Transverse colon (tissue), 4 donors: ENCODE measurements around the gene MYO18B.

ENCODE experiments used
- EP300 ChIP-seq: sonication (generic); formaldehyde crosslinking; IDR thresholded peaks from one replicate; pipeline ENCODE4 v1.6.1; 2017; ENCODE audit warnings: antibody characterized with exemption, low read depth
- POLR2AphosphoS5 ChIP-seq, 3 donors: sonication (generic); formaldehyde crosslinking; IDR thresholded peaks; one replicate each; pipeline ENCODE4 v1.6.1; 2016; ENCODE audit warnings: antibody characterized with exemption in 3 of 3
- TF ChIP-seq, protein P1 (sequence below), 5 experiments: fragments of 200-600 bp in 3 of 5; fragments of 450-650 bp in 2 of 5; sonication (generic) in 3 of 5; IDR thresholded peaks; 1 replicate in 2 of 5; 2 replicates in 3 of 5; pipeline ENCODE4 v1.5.1; 2016 to 2017; ENCODE audit warnings: antibody characterized with exemption in 5 of 5, inconsistent platforms in 3 of 5, mild to moderate bottlenecking in 2 of 5, moderate library complexity in 1 of 5

DNA sequence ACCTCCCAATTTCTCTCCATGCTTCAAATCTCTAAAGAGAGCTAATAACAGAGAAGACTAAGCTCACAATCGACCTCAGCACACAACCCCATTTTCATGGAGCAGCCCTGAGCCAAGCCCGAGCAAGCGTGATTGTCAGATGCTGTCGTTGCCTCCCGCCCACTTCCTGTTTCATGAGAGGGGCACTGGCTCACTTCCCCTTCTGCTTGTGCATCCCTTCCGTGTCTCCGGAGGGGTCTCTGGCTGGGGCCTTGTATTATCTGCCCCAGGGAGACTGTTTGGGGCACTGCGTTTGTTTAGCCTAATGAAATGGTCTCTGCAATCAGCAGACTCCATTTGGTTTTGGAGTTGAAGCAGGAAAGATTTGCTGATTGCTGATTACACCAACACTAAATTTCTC is 246.0 kb downstream of the MYO18B start:
- TF ChIP-seq, protein P1, sequence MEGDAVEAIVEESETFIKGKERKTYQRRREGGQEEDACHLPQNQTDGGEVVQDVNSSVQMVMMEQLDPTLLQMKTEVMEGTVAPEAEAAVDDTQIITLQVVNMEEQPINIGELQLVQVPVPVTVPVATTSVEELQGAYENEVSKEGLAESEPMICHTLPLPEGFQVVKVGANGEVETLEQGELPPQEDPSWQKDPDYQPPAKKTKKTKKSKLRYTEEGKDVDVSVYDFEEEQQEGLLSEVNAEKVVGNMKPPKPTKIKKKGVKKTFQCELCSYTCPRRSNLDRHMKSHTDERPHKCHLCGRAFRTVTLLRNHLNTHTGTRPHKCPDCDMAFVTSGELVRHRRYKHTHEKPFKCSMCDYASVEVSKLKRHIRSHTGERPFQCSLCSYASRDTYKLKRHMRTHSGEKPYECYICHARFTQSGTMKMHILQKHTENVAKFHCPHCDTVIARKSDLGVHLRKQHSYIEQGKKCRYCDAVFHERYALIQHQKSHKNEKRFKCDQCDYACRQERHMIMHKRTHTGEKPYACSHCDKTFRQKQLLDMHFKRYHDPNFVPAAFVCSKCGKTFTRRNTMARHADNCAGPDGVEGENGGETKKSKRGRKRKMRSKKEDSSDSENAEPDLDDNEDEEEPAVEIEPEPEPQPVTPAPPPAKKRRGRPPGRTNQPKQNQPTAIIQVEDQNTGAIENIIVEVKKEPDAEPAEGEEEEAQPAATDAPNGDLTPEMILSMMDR (IDR thresholded peaks at IDR 0.05), result no peak
- TF ChIP-seq POLR2AphosphoS5 (IDR thresholded peaks at IDR 0.05), result no peak
- TF ChIP-seq EP300, result no peak
